Non-pigmented ciliary epithelial cell (primary cell): ENCODE data around the gene EVL.

ENCODE experiments used
- DNase-seq: peaks from one replicate; pipeline ENCODE4 v3.0.0-alpha.2; 2010; ENCODE audit warnings: low read depth

EVL gene

GRCh38 chr14:100109594-100109955, 44.4 kb downstream of the EVL start:
- DNase-seq, result no peak

DNA sequence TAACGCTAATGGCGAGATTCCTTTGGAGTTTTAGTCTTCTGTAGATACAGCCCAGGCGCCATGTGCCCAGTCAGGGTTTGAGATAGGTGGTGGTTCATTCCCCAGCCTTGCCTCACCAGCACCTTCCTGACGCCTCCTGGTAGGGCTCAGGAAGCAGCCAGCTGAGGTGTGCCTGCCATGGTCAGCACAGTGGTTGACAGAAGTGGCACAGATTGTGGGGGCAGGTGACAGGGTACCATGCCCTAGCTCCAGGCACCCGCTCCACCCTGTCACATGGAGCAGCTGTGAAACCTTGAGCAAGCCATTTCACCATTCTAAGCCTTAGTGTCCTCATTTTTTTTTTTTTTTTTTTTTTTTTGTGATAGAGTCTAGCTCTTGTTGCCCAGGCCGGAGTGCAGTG, 45.6 kb downstream of the EVL start:
- no peak for DNase-seq

DNA sequence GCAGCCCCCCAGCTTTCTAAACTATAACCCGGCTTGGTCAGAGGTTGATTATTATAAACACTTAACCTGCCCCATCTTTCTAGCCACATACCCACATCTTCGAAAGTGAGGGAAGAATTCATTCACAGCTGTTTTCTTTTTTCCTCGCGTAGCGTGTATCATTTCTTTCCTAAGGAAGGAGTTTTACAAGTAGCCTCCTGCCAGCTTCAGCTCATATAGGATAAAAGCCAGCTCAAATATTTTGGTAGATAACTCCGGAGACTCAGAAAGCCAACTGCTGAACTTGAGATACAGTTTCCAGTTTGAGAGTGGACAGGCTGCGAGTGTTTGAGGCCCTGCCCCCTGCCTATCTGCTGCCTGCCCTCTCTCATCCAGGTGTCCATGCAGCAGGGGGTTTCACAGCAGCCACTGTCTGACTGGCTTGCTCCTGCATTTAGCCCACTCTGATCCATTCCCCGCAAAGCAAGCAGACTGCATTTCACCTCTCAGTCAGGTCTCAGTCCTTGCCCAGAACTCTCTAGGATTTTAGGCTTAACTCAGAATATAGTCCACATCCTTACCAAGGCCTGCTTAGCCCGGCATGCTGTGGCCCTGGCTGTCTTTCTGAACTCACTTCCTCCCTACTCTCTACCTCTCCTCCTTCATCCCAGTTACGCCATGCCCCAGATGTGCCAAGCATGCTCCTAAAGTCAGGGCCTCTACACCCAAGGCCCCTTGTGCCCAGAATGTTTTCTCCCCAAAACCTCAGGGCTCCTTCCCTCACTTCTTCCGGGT, 46.9 kb downstream of the EVL start:
- DNase-seq, result no peak

DNA sequence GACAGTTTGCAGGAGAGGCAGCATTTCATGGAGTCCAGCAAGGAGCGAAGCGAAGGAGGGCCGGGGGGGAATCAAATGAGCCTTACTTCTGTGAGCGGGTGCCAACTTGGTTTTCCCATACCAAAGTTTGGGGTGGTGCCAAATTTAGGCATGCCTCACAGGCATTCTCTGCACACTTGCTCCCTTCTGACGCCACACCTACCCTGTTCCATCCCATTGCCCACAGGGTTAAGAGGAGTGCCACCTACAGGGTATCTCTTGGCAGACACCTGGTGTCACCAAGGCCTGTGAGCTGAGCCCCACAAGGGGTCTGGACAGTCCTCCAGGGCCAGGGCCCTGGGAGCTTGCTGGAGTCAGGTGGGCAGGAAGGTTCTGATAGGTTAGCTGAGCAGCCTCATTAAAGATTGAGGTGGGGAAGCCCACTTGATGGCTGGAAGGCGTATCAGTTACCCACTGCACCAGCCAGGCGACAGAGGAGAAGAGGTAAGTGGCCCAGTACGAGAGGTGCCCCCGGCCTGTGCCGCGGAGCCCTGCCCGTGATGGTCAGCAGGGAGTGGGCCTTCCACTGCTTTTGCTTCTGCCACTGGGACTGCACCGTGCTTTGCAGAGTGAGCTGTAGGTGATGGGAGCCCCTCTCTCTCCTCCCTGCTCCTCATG, 49.0 kb downstream of the EVL start:
- no peak for DNase-seq

GRCh38 chr14:100115236-100115635, 50.0 kb downstream of the EVL start:
- no peak for DNase-seq

DNA sequence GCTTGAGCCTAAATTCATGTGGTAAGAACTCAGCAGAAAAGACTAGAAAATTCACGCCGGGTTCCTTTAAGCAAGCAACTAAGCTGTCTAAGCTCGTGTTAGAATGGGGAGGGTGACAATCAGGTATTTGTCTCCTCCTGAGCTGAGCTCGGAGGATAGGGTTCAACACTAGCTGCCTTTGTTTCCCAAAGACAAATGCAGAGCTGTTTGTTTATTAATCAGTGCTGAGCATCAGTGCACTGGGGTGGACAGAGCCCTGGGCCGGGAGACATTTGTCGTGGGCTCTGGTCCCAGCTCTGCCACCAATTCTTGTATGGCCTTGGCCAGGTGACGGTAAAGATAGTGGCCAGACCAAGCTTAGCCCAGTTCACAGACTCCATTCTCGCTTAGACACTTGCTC, 50.5 kb downstream of the EVL start:
- DNase-seq, result no peak

- no peak for DNase-seq
These were observed 50.9 kb downstream of the EVL start for GRCh38 chr14:100116134-100116533.

- DNase-seq, result no peak
These were observed 51.8 kb downstream of the EVL start for GRCh38 chr14:100117026-100117425.

GRCh38 chr14:100117633-100118395, 52.6 kb downstream of the EVL start:
- DNase-seq, result no peak

DNA sequence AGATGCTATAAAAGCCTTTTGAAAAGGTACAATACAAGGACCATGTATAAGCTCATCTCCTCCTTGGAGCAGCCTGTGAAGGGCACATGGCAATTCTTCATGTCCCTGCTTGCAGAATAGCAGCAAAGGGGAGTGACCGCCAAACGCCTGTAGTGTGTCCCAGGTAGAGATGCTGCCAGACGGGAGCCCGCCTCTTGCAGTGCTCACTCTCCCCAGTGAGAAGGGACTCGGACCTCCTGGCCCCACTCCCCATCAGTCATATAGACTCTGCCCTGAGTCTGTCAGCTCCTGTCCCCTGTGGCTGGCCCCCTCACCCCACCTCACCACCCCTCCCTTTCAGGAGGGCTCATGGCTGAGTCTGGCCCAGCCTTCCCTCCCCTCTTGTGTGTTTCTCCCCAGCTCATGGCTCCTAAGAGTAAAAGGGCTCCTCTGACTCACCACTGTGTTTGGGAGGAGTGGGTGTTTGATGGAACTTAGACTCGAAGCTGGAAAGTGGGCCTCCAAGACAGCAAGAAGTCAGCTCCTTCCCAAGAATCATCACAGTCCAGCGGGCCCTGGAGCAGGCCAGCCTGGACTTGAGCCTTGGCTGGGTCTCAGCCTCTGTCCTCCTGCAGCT, 53.3 kb downstream of the EVL start:
- DNase-seq, result no peak

GRCh38 chr14:100119251-100119650, 54.0 kb downstream of the EVL start:
- DNase-seq, result no peak

- DNase-seq, result no peak
These were observed 55.5 kb downstream of the EVL start for GRCh38 chr14:100120522-100121269.

DNA sequence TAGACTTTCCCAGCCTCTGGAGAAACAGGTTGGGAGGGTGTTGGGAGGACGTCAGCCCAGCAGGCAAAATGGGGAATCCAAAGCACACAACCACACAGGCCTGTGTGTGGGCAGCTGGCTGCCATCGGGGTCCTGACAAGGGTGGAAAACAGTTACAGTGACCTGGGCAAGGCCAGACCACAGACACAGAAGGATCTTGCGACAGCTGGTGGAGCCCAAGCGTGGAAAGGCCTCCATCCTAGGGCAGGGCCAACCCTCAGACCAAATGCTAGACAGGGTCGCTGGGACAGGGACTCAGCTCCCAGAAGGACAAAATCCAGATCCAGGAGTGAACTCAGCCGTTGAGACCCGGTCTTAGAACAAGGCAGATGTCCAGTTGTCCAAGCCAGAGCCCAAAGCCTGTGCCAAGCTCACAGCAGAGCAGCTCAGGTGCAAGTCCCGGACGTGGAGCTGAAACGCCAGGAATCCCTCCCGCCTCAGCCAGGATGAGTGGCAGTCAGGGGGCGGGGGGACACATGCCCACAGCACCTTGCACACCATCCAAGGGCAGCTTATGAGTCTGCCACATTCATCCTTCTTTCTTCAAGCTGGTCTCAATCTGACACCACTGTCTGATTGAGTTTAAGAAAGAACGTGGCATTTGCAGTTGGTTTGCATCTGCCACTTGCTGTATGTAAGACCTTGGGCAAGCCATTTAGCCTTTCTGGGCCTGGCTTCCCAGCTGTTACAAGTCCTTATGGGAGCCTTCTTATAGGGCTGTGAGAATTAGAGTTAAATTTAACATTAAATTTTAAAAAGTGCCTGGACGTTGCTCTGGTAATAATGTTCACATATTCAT, 56.6 kb downstream of the EVL start:
- no peak for DNase-seq

DNA sequence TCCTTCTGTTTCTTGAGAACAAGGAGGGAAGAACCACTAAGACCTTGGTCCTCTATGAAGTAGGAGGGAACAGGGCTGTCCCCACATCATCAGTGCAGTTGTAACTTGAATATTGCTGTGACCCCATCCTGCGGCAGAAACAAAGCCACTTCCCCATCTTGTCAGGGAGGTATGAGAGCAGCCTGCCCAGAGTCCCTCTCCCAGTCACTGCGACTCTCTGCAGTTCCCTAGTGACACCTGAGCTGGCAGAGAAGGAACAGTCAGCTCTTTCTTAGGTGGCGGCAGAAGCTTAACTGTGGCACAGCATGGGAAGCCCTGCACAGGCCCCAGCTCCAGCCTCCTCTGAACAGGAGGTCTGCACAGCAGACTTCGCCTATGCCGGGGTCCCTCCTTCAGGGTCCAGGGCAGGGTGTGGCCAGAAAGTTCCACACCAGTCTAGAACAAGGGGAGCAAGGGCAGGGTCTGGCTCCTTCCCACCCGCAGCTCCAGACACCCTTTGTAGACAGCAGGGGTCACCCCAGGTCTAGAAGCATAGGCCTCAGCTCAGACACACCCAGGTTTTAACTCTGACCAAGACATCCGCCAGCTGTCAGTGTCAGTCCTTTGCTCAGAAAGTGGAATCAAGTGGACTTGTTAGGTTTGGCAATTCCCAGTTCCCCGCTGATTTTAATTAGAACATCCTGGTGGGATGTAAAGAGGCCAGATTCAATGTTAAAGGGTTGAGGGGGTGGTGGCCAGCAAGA, 57.4 kb downstream of the EVL start:
- DNase-seq, result no peak

- DNase-seq, result no peak
These were observed 58.4 kb downstream of the EVL start for GRCh38 chr14:100123618-100124017.

- DNase-seq, result no peak
These were observed 59.4 kb downstream of the EVL start for GRCh38 chr14:100124551-100125088.

DNA sequence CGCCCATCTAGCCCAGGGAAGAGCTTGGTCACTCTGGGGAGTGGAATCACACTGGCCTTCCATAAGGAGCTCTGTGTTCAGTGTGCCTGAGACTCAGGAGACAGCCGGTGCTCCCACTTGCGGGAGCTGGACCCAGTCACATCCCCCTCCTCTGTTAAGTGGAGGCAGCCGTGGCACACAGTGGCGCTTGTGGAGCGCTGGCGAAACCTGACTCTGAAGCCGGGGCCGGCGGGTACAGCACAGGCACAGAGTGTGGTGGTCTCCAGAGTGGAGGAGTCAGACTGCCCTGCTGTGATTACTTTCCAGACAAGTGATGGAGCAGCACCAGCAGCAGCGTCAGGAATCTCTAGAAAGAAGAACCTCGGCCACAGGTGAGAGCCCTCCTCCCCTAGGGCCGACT, 61.2 kb downstream of the EVL start:
- no peak for DNase-seq

GRCh38 chr14:100127853-100128455, 62.7 kb downstream of the EVL start:
- no peak for DNase-seq

- no peak for DNase-seq
These were observed 63.5 kb downstream of the EVL start for GRCh38 chr14:100128688-100129087.

DNA sequence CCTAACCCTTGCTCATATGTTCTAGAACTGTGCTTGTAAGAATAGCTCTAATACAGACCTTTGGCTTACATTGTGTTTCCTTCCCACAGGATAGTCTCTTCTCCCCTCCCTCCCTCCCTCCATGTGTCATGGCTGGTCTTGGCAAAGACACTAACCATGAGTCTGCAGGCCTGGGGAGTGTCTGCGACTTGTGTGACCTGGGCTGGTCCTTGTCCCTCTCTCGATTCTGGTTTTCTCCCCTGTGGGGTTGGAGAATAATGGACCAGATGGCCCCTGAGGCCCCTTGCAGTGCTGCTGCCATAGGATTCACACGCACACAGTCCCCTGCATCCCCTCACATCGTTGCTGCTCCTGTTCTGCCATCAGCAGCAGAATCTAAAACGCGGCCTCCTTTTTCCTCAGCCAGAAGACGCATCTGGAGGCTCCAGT, 64.0 kb downstream of the EVL start:
- DNase-seq, result no peak
